Measurements from ENCODE around the gene ILDR1.

DNA sequence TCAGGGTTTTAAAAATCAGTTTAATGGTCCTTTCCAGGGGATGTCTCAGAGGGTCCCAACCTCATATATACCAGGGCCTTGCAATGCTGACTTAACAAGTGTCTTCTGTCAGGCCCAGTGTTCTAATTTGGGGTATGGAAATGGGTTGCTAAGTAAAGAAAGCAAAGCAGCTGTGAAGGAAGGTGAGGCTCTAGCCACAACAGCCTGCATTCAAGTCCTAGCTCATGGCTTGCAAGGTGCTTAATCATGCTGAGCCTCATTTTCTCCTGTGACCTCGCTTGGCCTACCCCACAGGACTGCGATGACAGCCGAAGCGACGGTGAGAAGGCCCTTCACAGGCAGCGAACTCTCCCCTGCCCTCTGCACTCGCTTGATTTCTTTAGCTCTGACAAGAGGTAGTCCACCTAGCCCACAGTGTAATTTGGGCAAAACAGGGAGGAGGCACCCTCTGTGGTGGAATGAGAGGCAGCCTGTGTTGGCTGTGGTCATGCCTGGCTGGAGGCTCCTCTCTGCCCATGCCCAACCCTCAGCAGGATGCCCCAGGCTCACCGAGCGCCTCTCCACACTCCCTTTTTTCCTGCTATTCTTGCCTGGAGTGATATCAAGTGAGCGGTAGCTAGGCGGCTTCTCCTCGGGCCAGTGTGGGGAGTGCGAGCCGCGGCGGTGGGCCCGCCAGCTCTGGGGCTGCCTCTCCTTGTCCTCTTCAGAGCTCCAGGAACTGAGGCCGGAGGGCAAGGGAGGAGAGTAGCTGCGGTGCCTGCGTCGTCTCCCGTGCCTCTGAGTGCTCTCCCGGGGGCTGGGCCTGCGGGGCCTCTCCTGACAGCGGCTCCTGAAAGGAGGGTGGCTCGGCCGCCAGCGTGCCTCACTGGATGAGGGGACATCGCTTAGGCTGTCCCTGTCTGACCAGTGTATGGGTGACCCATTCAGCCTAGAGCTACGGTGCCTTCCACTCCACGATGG lies 29.2 kb downstream of the ILDR1 start:
- TF ChIP-seq POLR2A (IDR thresholded peaks at IDR 0.05; ENCODE audit: low read depth, low read length) (no peak), CTCF (IDR thresholded peaks at IDR 0.05; ENCODE audit: extremely low read depth in 1 of 2, insufficient read depth in 1 of 2, low read depth in 1 of 2, low read length in 2 of 2) (no peak), POLR2AphosphoS5 (IDR thresholded peaks at IDR 0.05; ENCODE audit: insufficient read depth, low read depth, low read length) (no peak), EZH2 (IDR thresholded peaks at IDR 0.05; ENCODE audit: borderline replicate concordance, low read depth, low read length, severe bottlenecking) (no peak)
- TF ChIP-seq, protein P1, sequence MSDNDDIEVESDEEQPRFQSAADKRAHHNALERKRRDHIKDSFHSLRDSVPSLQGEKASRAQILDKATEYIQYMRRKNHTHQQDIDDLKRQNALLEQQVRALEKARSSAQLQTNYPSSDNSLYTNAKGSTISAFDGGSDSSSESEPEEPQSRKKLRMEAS (IDR thresholded peaks at IDR 0.05; ENCODE audit: insufficient read depth, insufficient read length) = no peak
